ENCODE measurements around the gene MYPOP. TPM values are rescaled to one million over a fixed set of nuclear protein-coding genes. Genes with fewer than 3 reads are reported as not detected.

The MYPOP gene
- total RNA-seq, 1 donor from 2014 or later, result 11.9 TPM

GRCh38 chr19:45864629-45865082 lies 37.8 kb downstream of the MYPOP start:
- TF ChIP-seq, protein P1, sequence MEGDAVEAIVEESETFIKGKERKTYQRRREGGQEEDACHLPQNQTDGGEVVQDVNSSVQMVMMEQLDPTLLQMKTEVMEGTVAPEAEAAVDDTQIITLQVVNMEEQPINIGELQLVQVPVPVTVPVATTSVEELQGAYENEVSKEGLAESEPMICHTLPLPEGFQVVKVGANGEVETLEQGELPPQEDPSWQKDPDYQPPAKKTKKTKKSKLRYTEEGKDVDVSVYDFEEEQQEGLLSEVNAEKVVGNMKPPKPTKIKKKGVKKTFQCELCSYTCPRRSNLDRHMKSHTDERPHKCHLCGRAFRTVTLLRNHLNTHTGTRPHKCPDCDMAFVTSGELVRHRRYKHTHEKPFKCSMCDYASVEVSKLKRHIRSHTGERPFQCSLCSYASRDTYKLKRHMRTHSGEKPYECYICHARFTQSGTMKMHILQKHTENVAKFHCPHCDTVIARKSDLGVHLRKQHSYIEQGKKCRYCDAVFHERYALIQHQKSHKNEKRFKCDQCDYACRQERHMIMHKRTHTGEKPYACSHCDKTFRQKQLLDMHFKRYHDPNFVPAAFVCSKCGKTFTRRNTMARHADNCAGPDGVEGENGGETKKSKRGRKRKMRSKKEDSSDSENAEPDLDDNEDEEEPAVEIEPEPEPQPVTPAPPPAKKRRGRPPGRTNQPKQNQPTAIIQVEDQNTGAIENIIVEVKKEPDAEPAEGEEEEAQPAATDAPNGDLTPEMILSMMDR (IDR thresholded peaks at IDR 0.05), result no peak
- Mint-ChIP-seq H3K4me1 (ENCODE audit: low read depth) (peaks cover 23% of the 10 kb centered on the region), H3K27me3 (ENCODE audit: low read depth) (peaks cover 26% of the 10 kb centered on the region), H3K27ac (ENCODE audit: unreplicated experiment) (peak overlapping the region; percentile 17), H3K36me3 (ENCODE audit: low read depth) (peaks cover 3% of the 10 kb centered on the region), H3K9me3 (ENCODE audit: low read depth) (no peaks in the 10 kb centered on the region), H3K4me3 (ENCODE audit: unreplicated experiment) (peak overlapping the region; percentile 47)
- DNase-seq (ENCODE audit: low spot score), result no peak

- Mint-ChIP-seq H3K27ac (ENCODE audit: unreplicated experiment) (peak within 1 kb of the TSS; percentile 17), H3K36me3 (ENCODE audit: low read depth) (peaks cover 6% of the 10 kb centered on the region), H3K4me3 (ENCODE audit: unreplicated experiment) (peak within 1 kb of the TSS; percentile 90), H3K27me3 (ENCODE audit: low read depth) (peaks cover 26% of the 10 kb centered on the region), H3K4me1 (ENCODE audit: low read depth) (peaks cover 23% of the 10 kb centered on the region), H3K9me3 (ENCODE audit: low read depth) (no peaks in the 10 kb centered on the region)
- TF ChIP-seq, protein P1 (IDR thresholded peaks at IDR 0.05), result peak; percentile 82
- DNase-seq (ENCODE audit: low spot score), result no peak
Measured at GRCh38 chr19:45863840-45864628, 38.4 kb downstream of the MYPOP start, which contains the start of gene FOXA3. FOXA3 (plus strand) TSS chr19:45864326; CDS start chr19:45864457, 131 bp downstream.

DNA sequence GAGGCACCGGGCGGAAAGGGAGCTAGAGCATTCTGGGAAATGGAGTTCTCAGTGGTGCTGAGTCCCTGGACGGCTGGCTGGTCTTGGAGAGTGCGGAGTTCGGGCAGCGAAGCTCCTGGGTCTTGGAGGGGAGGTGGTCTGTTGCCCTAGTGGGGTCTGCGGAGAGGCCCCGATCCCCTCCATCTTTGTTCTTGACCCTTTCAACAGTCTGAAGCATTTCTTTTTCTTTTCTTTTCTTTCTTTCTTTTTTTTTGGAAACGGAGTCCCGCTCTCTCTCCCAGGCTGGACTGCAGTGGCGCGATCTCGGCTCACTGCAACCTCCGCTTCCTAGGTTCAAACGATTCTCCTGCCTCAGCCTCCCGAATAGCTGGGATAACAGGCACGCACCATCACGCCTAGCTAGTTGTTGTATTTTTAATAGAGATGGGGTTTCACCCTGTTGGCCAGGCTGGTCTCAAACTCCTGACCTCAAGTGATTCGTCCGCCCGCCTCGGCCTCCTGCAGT lies 39.0 kb downstream of the MYPOP start:
- Mint-ChIP-seq H3K4me3 (ENCODE audit: unreplicated experiment) (peak overlapping the region; percentile 90), H3K9me3 (ENCODE audit: low read depth) (no peaks in the 10 kb centered on the region), H3K27ac (ENCODE audit: unreplicated experiment) (no peak overlapping the region), H3K36me3 (ENCODE audit: low read depth) (peaks cover 7% of the 10 kb centered on the region), H3K4me1 (ENCODE audit: low read depth) (peaks cover 23% of the 10 kb centered on the region), H3K27me3 (ENCODE audit: low read depth) (peaks cover 26% of the 10 kb centered on the region)
- TF ChIP-seq, protein P1 (IDR thresholded peaks at IDR 0.05), result no peak
- no peak for DNase-seq (ENCODE audit: low spot score)

- Mint-ChIP-seq H3K4me3 (ENCODE audit: unreplicated experiment) (peak within 1 kb of the TSS; percentile 90), H3K27ac (ENCODE audit: unreplicated experiment) (peak within 1 kb of the TSS; percentile 98), H3K9me3 (ENCODE audit: low read depth) (no peaks in the 10 kb centered on the region), H3K27me3 (ENCODE audit: low read depth) (peaks cover 26% of the 10 kb centered on the region), H3K4me1 (ENCODE audit: low read depth) (peaks cover 23% of the 10 kb centered on the region), H3K36me3 (ENCODE audit: low read depth) (peaks cover 11% of the 10 kb centered on the region)
- peak; percentile 100 for DNase-seq (ENCODE audit: low spot score)
- TF ChIP-seq, protein P1 (IDR thresholded peaks at IDR 0.05), result no peak
Measured at GRCh38 chr19:45862564-45863334, 39.7 kb downstream of the MYPOP start, which contains the start of gene SYMPK. SYMPK (minus strand) TSS chr19:45863147; CDS start chr19:45854495, 8,652 bp downstream.

DNA sequence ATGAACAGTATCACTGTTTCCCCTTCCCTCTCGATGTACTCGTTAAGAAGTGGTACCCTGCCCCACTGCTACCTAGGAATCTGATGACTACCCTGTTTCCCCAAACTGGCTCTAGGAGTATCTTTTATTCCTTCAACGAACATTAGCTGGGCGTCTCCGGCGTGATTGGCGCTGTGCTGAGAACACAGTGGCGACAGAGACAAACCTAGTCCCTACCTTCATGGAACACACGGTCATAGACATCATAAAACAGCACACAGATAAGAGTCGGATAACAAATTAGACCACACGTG lies 40.2 kb downstream of the MYPOP start:
- Mint-ChIP-seq H3K27me3 (ENCODE audit: low read depth) (peaks cover 26% of the 10 kb centered on the region), H3K36me3 (ENCODE audit: low read depth) (peaks cover 11% of the 10 kb centered on the region), H3K4me3 (ENCODE audit: unreplicated experiment) (peak overlapping the region; percentile 90), H3K4me1 (ENCODE audit: low read depth) (peaks cover 23% of the 10 kb centered on the region), H3K9me3 (ENCODE audit: low read depth) (no peaks in the 10 kb centered on the region), H3K27ac (ENCODE audit: unreplicated experiment) (peak overlapping the region; percentile 98)
- TF ChIP-seq, protein P1 (IDR thresholded peaks at IDR 0.05), result no peak
- no peak for DNase-seq (ENCODE audit: low spot score)

Measured in chondrocyte (in vitro differentiated cells).